IMR-90 (cell line): ENCODE data around the gene IGF1R. TPM values are rescaled to one million over a fixed set of nuclear protein-coding genes. Genes with fewer than 3 reads are reported as not detected.

ENCODE experiments used
- ATAC-seq: fragments of 200-7000 bp; cut with Tn5 transposase; 2 replicates; pipeline ENCODE4 v1.9.1; 2020; ENCODE audit warnings: low read depth, mild to moderate bottlenecking, moderate library complexity
- BruUV-seq: library from RNA; stranded (reverse); fragments of 400-500 nt; replicated peaks from 2 replicates; lab custom pipeline; 2021; lab: Mats Ljungman, UMichigan
- CTCF ChIA-PET: fragments of 300-600 bp; formaldehyde crosslinking; extraction: SDS; loops from one replicate; lab custom pipeline; 2021; ENCODE audit warnings: antibody characterized with exemption; lab: Yijun Ruan, JAX
- POLR2A ChIA-PET: fragments of 300-600 bp; sonication (Branson Sonifier 250); formaldehyde crosslinking; loops from one replicate; lab custom pipeline; 2022; ENCODE audit warnings: antibody characterized with exemption; ENCODE audit not compliant: unreplicated experiment; lab: Charles Lee
- DNase-seq: peaks from one replicate; pipeline ENCODE4 v3.0.0; 2013
- H2AFZ ChIP-seq: replicated peaks from 2 replicates; pipeline ENCODE3; 2013; ENCODE audit warnings: low read length, mild to moderate bottlenecking; ENCODE audit not compliant: poor library complexity
- H2AK5ac ChIP-seq: 2 replicates; pipeline ENCODE4 v1.6.1; 2013; ENCODE audit warnings: low read depth, low read length, inconsistent platforms
- H2AK9ac ChIP-seq: replicated peaks from 2 replicates; pipeline ENCODE3; 2013; ENCODE audit warnings: mild to moderate bottlenecking, low read depth, low read length, moderate library complexity; ENCODE audit not compliant: poor library complexity
- H2BK120ac ChIP-seq: 2 replicates; pipeline ENCODE4 v1.6.1; 2013; ENCODE audit warnings: low read depth, low read length, inconsistent platforms
- H2BK15ac ChIP-seq: 3 replicates; pipeline ENCODE4 v1.6.1; 2013; ENCODE audit warnings: low read depth, low read length, inconsistent platforms
- H2BK20ac ChIP-seq: 2 replicates; pipeline ENCODE4 v1.6.1; 2013; ENCODE audit warnings: low read depth, mild to moderate bottlenecking, inconsistent platforms, low read length, moderate library complexity
- H2BK5ac ChIP-seq: 2 replicates; pipeline ENCODE4 v1.6.1; 2013; ENCODE audit warnings: mild to moderate bottlenecking, low read depth, low read length, inconsistent platforms; ENCODE audit not compliant: poor library complexity, severe bottlenecking
- H3K14ac ChIP-seq: replicated peaks from 2 replicates; pipeline ENCODE4 v1.6.1; 2013; ENCODE audit warnings: low read depth, low read length, inconsistent platforms
- H3K18ac ChIP-seq: 2 replicates; pipeline ENCODE4 v1.6.1; 2013; ENCODE audit warnings: low read depth, low read length, control low read depth
- H3K23ac ChIP-seq: 2 replicates; pipeline ENCODE4 v1.6.1; 2013; ENCODE audit warnings: low read depth, low read length, inconsistent platforms
- H3K27ac ChIP-seq: 2 replicates; pipeline ENCODE4 v1.5.1; 2013; ENCODE audit warnings: mild to moderate bottlenecking, control low read depth, low read length; ENCODE audit not compliant: insufficient read depth
- H3K27me3 ChIP-seq: 2 replicates; pipeline ENCODE4 v1.6.1; 2013; ENCODE audit warnings: low read length; ENCODE audit not compliant: control insufficient read depth, insufficient read depth
- H3K36me3 ChIP-seq: 2 replicates; pipeline ENCODE4 v1.6.1; 2013; ENCODE audit warnings: low read length, mixed read lengths; ENCODE audit not compliant: control insufficient read depth, insufficient read depth
- H3K4ac ChIP-seq: 2 replicates; pipeline ENCODE4 v1.6.1; 2013; ENCODE audit warnings: low read depth, low read length, inconsistent platforms
- H3K4me1 ChIP-seq: 2 replicates; pipeline ENCODE4 v1.6.1; 2013; ENCODE audit warnings: low read length, mixed read lengths; ENCODE audit not compliant: control insufficient read depth, insufficient read depth
- H3K4me2 ChIP-seq: 2 replicates; pipeline ENCODE4 v1.6.1; 2013; ENCODE audit warnings: low read depth, mild to moderate bottlenecking, control low read depth, low read length, moderate library complexity
- H3K4me3 ChIP-seq: 2 replicates; pipeline ENCODE4 v1.5.1; 2013; ENCODE audit warnings: low read depth, mild to moderate bottlenecking, control low read depth, low read length, moderate library complexity; ENCODE audit not compliant: insufficient read depth
- H3K56ac ChIP-seq: 2 replicates; pipeline ENCODE4 v1.6.1; 2013; ENCODE audit warnings: low read length, inconsistent platforms; ENCODE audit not compliant: insufficient read depth; ENCODE audit errors: extremely low read depth
- H3K79me1 ChIP-seq, 2 experiments: 2 replicates each; pipeline ENCODE4 v1.6.1; 2013; ENCODE audit warnings: low read length in 2 of 2, inconsistent platforms in 1 of 2, low read depth in 1 of 2
- H3K9ac ChIP-seq: 2 replicates; pipeline ENCODE4 v1.6.1; 2013; ENCODE audit warnings: low read depth, low read length, control low read depth
- H3K9me1 ChIP-seq: 2 replicates; pipeline ENCODE4 v1.6.1; 2013; ENCODE audit warnings: low read length, inconsistent platforms; ENCODE audit not compliant: insufficient read depth
- H3K9me3 ChIP-seq: 2 replicates; pipeline ENCODE4 v1.6.1; 2013; ENCODE audit warnings: low read length; ENCODE audit not compliant: control insufficient read depth, insufficient read depth
- H4K20me1 ChIP-seq: 2 replicates; pipeline ENCODE4 v1.6.1; 2013; ENCODE audit warnings: low read length, inconsistent platforms; ENCODE audit not compliant: insufficient read depth
- H4K5ac ChIP-seq: 2 replicates; pipeline ENCODE4 v1.6.1; 2013; ENCODE audit warnings: mild to moderate bottlenecking, low read depth, low read length, control low read depth
- H4K8ac ChIP-seq, 2 experiments: 2 replicates each; pipeline ENCODE4 v1.6.1; 2013; ENCODE audit warnings: low read depth in 2 of 2, low read length in 2 of 2, control low read depth in 1 of 2, inconsistent platforms in 1 of 2
- H4K91ac ChIP-seq: 2 replicates; pipeline ENCODE4 v1.6.1; 2013; ENCODE audit warnings: low read depth, low read length, inconsistent platforms; ENCODE audit not compliant: insufficient read depth
- BHLHE40 ChIP-seq: fragments of 150-350 bp; IDR thresholded peaks from 2 replicates; pipeline ENCODE4 v1.6.1; 2016; ENCODE audit warnings: mild to moderate bottlenecking, low read depth, low read length
- CEBPB ChIP-seq: IDR thresholded peaks from 2 replicates; pipeline ENCODE4 v1.6.1; 2012; ENCODE audit warnings: low read depth, low read length, improper control_type of control experiment
- CHD1 ChIP-seq: IDR thresholded peaks from 2 replicates; pipeline ENCODE4 v1.6.1; 2012; ENCODE audit warnings: low read depth, low read length, improper control_type of control experiment
- CTCF ChIP-seq: conservative IDR thresholded peaks from 2 replicates; pipeline ENCODE4 v1.5.1; 2012; ENCODE audit warnings: mild to moderate bottlenecking, low read depth, low read length, improper control_type of control experiment
- ELK1 ChIP-seq: fragments of 150-350 bp; IDR thresholded peaks from 2 replicates; pipeline ENCODE4 v1.6.1; 2016; ENCODE audit warnings: low read depth, mild to moderate bottlenecking, low read length, moderate library complexity, borderline replicate concordance
- FOS ChIP-seq: fragments of 150-350 bp; IDR thresholded peaks from 2 replicates; pipeline ENCODE4 v1.6.1; 2016; ENCODE audit warnings: low read depth, low read length
- MAFK ChIP-seq: IDR thresholded peaks from 2 replicates; pipeline ENCODE4 v1.6.1; 2012; ENCODE audit warnings: low read depth, low read length, improper control_type of control experiment
- MAZ ChIP-seq: IDR thresholded peaks from 2 replicates; pipeline ENCODE4 v1.6.1; 2012; ENCODE audit warnings: low read depth, mild to moderate bottlenecking, low read length, improper control_type of control experiment, moderate library complexity, borderline replicate concordance
- MXI1 ChIP-seq: IDR thresholded peaks from 2 replicates; pipeline ENCODE4 v1.6.1; 2012; ENCODE audit warnings: low read depth, mild to moderate bottlenecking, low read length, moderate library complexity, borderline replicate concordance
- NFE2L2 ChIP-seq: fragments of 150-350 bp; IDR thresholded peaks from 2 replicates; pipeline ENCODE4 v1.6.1; 2016; ENCODE audit warnings: low read depth, mild to moderate bottlenecking, low read length
- POLR2A ChIP-seq: IDR thresholded peaks from 2 replicates; pipeline ENCODE4 v1.6.1; 2012; ENCODE audit warnings: mild to moderate bottlenecking, low read depth, low read length
- RAD21 ChIP-seq: IDR thresholded peaks from 2 replicates; pipeline ENCODE4 v1.6.1; 2012; ENCODE audit warnings: low read length, improper control_type of control experiment
- RCOR1 ChIP-seq: IDR thresholded peaks from 2 replicates; pipeline ENCODE4 v1.6.1; 2012; ENCODE audit warnings: mild to moderate bottlenecking, low read length, improper control_type of control experiment; ENCODE audit not compliant: insufficient replicate concordance
- RFX5 ChIP-seq: IDR thresholded peaks from 2 replicates; pipeline ENCODE4 v1.8.0; 2012; ENCODE audit warnings: low read depth, mild to moderate bottlenecking, low read length, moderate library complexity
- SMC3 ChIP-seq: fragments of 150-350 bp; IDR thresholded peaks from 2 replicates; pipeline ENCODE4 v1.6.1; 2016; ENCODE audit warnings: low read depth, mild to moderate bottlenecking, antibody characterized with exemption, low read length, moderate library complexity
- USF2 ChIP-seq: fragments of 150-350 bp; IDR thresholded peaks from 2 replicates; pipeline ENCODE4 v1.6.1; 2017; ENCODE audit warnings: mild to moderate bottlenecking, antibody characterized with exemption, low read length, low read depth
- WGBS, 2 experiments: methylation state at CpG; one replicate each; pipeline versions ENCODE4 v1.1.5 to v1.1.7; 2013; ENCODE audit warnings: missing lambda C conversion rate in 2 of 2; ENCODE audit not compliant: insufficient read length in 1 of 2; ENCODE audit errors: extremely low coverage in 2 of 2; 5-methylcytosine and 5-hydroxymethylcytosine counted together
- dilution Hi-C: fragments of 300-500 bp; cut with HindIII; formaldehyde crosslinking; loops from one replicate; pipeline ENCODE4 v1.14.3; 2018; ENCODE audit warnings: low sequenced_read_pairs; ENCODE audit not compliant: unreplicated experiment
- in situ Hi-C: fragments of 300-500 bp; cut with MboI; formaldehyde crosslinking; loops from 3 replicates; pipeline ENCODE4 v1.14.3; 2019; ENCODE audit warnings: low sequenced_read_pairs, inconsistent platforms, mixed read lengths
- intact Hi-C: fragments of 100-400 bp; cut with micrococcal nuclease; formaldehyde crosslinking; loops from 2 replicates; pipeline ENCODE4 v1.10.0; 2022
- polyA plus RNA-seq, 3 experiments: library from polyadenylated mRNA; depleted of rRNA; stranded (reverse); fragments of >200 nt; gene quantifications; 2 replicates each; pipeline ENCODE4 v1.2.3, GENCODE V29; 2012; ENCODE audit warnings: low replicate concordance in 1 of 3
- total RNA-seq: library from RNA; depleted of rRNA; stranded (reverse); fragments of >200 nt; gene quantifications from 2 replicates; pipeline ENCODE4 v1.2.3, GENCODE V29; 2012

IGF1R gene
- total and polyA plus RNA-seq, 2 of the 4 experiments (the other 2 are of a cell fraction) = 24.0 to 24.9 TPM

- Histone ChIP-seq H3K14ac (no peak overlapping the region), H4K20me1 (no peaks in the 10 kb centered on the region), H3K9me3 (no peaks in the 10 kb centered on the region), H2BK20ac (no peak overlapping the region), H2AK5ac (no peak overlapping the region), H2AFZ (no peak overlapping the region), H3K4me2 (no peak overlapping the region), H3K4me3 (no peak overlapping the region), H3K9ac (no peak overlapping the region), H4K8ac (no peak overlapping the region), H3K9me1 (no peaks in the 10 kb centered on the region), H2BK15ac (no peak overlapping the region), H3K27me3 (peaks cover 12% of the 10 kb centered on the region), H3K79me1 (no peaks in the 10 kb centered on the region), H2BK5ac (no peak overlapping the region), H3K4ac (no peak overlapping the region), H4K5ac (no peak overlapping the region), H3K4me1 (no peaks in the 10 kb centered on the region), H3K18ac (no peak overlapping the region), H3K23ac (no peak overlapping the region), H3K27ac (no peak overlapping the region), H2AK9ac (no peak overlapping the region), H4K91ac (no peak overlapping the region), H3K56ac (no peak overlapping the region), H2BK120ac (no peak overlapping the region), H3K36me3 (no peaks in the 10 kb centered on the region)
- ChIA-PET POLR2A (no interaction called here), CTCF (no interaction called here)
- dilution Hi-C loops = no loop called here
- intact Hi-C loops = no loop called here
- no peak for ATAC-seq
- WGBS, 2 experiments = no CpG with 5 or more reads among the region's 3 CpGs
- in situ Hi-C loops = no loop called here
- TF ChIP-seq CHD1 = no peak
- TF ChIP-seq POLR2A = no peak
- no peak for TF ChIP-seq MAZ
- TF ChIP-seq CEBPB = no peak
- TF ChIP-seq CTCF = no peak
- no peak for TF ChIP-seq ELK1
- TF ChIP-seq USF2 = no peak
- TF ChIP-seq RFX5 = no peak
- no peak for TF ChIP-seq BHLHE40
- no peak for TF ChIP-seq MAFK
- no peak for TF ChIP-seq MXI1
- TF ChIP-seq NFE2L2 = no peak
- no peak for TF ChIP-seq FOS
- TF ChIP-seq RCOR1 = no peak
- no peak for TF ChIP-seq SMC3
- no peak for TF ChIP-seq RAD21
- no TSS peak for BruUV-seq
- no peak for DNase-seq
Observed at GRCh38 chr15:98997312-98997711, 349.0 kb downstream of the IGF1R start.
